Stomach (tissue), 9 donors: ENCODE data around the gene PGM5. TPM values are rescaled to one million over a fixed set of nuclear protein-coding genes. Genes with fewer than 3 reads are reported as not detected.

Experiments
- DNase-seq, 2 donors: peaks; one replicate each; pipeline versions ENCODE4 v3.0.0 to v3.0.0-alpha.2; 2013 to 2019
- H3K27ac ChIP-seq, 5 donors: fragments of 200-600 bp in 4 of 5; sonication (generic) in 4 of 5; one replicate each; pipeline ENCODE4 v1.5.1; 2013 to 2019; ENCODE audit warnings: mild to moderate bottlenecking in 1 of 5, moderate library complexity in 1 of 5
- H3K27me3 ChIP-seq, 3 donors: fragments of 200-600 bp; sonication (generic); one replicate each; pipeline ENCODE4 v1.5.1; 2017 to 2019; ENCODE audit warnings: mixed run types in 1 of 3
- H3K36me3 ChIP-seq, 4 donors: fragments of 200-600 bp; sonication (generic); 1 replicate in 3 of 4; 2 replicates in 1 of 4; pipeline ENCODE4 v1.5.1; 2016 to 2019
- H3K4me1 ChIP-seq, 4 donors: fragments of 200-600 bp; sonication (generic); one replicate each; pipeline ENCODE4 v1.5.1; 2016 to 2019
- H3K4me3 ChIP-seq, 4 donors: fragments of 200-600 bp; sonication (generic) in 3 of 4; one replicate each; pipeline ENCODE4 v1.5.1; 2016 to 2019; ENCODE audit warnings: mild to moderate bottlenecking in 1 of 4
- H3K9me3 ChIP-seq, 4 donors: fragments of 200-600 bp; sonication (generic); one replicate each; pipeline ENCODE4 v1.5.1; 2016 to 2019
- CTCF ChIP-seq, 7 experiments: fragments of 450-650 bp in 4 of 7; fragments of 200-600 bp in 3 of 7; sonication (generic) in 3 of 7; IDR thresholded peaks; one replicate each; pipeline ENCODE4 v1.5.1; 2016 to 2019; ENCODE audit warnings: antibody characterized with exemption in 7 of 7, control low read depth in 2 of 7, mild to moderate bottlenecking in 1 of 7
- EP300 ChIP-seq: sonication (generic); formaldehyde crosslinking; IDR thresholded peaks from one replicate; pipeline ENCODE4 v1.6.1; 2017; ENCODE audit warnings: antibody characterized with exemption
- POLR2A ChIP-seq, 4 donors: fragments of 450-650 bp; IDR thresholded peaks; one replicate each; pipeline ENCODE4 v1.6.1; 2016; ENCODE audit warnings: antibody characterized with exemption in 4 of 4, control low read depth in 2 of 4, mild to moderate bottlenecking in 1 of 4, moderate library complexity in 1 of 4
- POLR2AphosphoS5 ChIP-seq, 3 donors: sonication (generic); formaldehyde crosslinking; IDR thresholded peaks; one replicate each; pipeline ENCODE4 v1.6.1; 2016; ENCODE audit warnings: antibody characterized with exemption in 3 of 3
- WGBS, 5 donors: extraction: QIAGEN DNeasy Blood & Tissue Kit in 3 of 5; methylation state at CpG; one replicate each; pipeline versions ENCODE4 v1.1.5 to v1.1.7; 2013 to 2018; 5-methylcytosine and 5-hydroxymethylcytosine counted together
- intact Hi-C: fragments of 100-400 bp; cut with DNase I; formaldehyde crosslinking; loops from one replicate; pipeline ENCODE4 v1.15.1; 2023; ENCODE audit warnings: low total_unique reads
- polyA plus RNA-seq, 3 donors: library from polyadenylated mRNA; stranded (reverse); fragments of 200-250 nt; gene quantifications; one replicate each; pipeline ENCODE4 v1.2.3, GENCODE V29; 2013
- total RNA-seq, 5 donors: library from RNA; depleted of rRNA; stranded (reverse); fragments of >200 nt; gene quantifications; one replicate each; pipeline versions ENCODE4 v1.1.0 to v1.2.3, GENCODE V29; 2014 to 2016
- donor health status: healthy with polysubstance abuse.
- donor health status: Bipolar disorder and iron deficiency.
- donor health status: healthy.

PGM5 gene
- total and polyA plus RNA-seq, 8 donors: 10.6 to 145 (median 62.2) TPM

GRCh38 chr9:68446836-68447235, 90.4 kb downstream of the PGM5 start:
- intact Hi-C loops: loop anchor here (10.0 kb wide), 1 partner anchor 48 kb away; no protein-coding TSS in a partner anchor
- Histone ChIP-seq H3K4me1 (peaks cover 0 to 74% (median 19%) of the 10 kb centered on the region in 4 donors), H3K36me3 (no peaks in the 10 kb centered on the region), H3K27ac (peak overlapping the region in 3 of 5 donors; percentile 40 to 83 (median 65)), H3K27me3 (no peaks in the 10 kb centered on the region), H3K9me3 (peaks cover 0 to 6% (median 3%) of the 10 kb centered on the region in 4 donors), H3K4me3 (no peak overlapping the region)
- no peak for TF ChIP-seq POLR2A (IDR thresholded peaks at IDR 0.05)
- TF ChIP-seq POLR2AphosphoS5 (IDR thresholded peaks at IDR 0.05): peak; percentile 9 to 67 (median 42)
- TF ChIP-seq EP300: peak; percentile 34
- WGBS, 5 donors: 57 to 79% (median 61%) methylated on average over 7 of the region's 7 CpGs
- peak in 1 of 2 donors; percentile 83 for DNase-seq

- Histone ChIP-seq H3K27ac (peak overlapping the region in 4 of 5 donors; percentile 20 to 83 (median 52)), H3K4me1 (peaks cover 0 to 81% (median 19%) of the 10 kb centered on the region in 4 donors), H3K4me3 (no peak overlapping the region), H3K27me3 (no peaks in the 10 kb centered on the region), H3K9me3 (no peaks in the 10 kb centered on the region), H3K36me3 (no peaks in the 10 kb centered on the region)
- intact Hi-C loops: loop anchor here (10.0 kb wide), 1 partner anchor 47 kb away; no protein-coding TSS in a partner anchor
- WGBS, 5 donors: 54 to 73% (median 64%) methylated on average over 2 of the region's 2 CpGs
- no peak for DNase-seq
- TF ChIP-seq EP300: no peak
- TF ChIP-seq POLR2AphosphoS5 (IDR thresholded peaks at IDR 0.05): no peak
- TF ChIP-seq POLR2A (IDR thresholded peaks at IDR 0.05): no peak
- TF ChIP-seq CTCF (IDR thresholded peaks at IDR 0.05): no peak
Observed at GRCh38 chr9:68447611-68448010, 91.2 kb downstream of the PGM5 start.

- no peaks in the 10 kb centered on the region for H3K27me3 ChIP-seq
- 65 to 88% (median 78%) methylated on average over 13 of the region's 13 CpGs for WGBS, 5 donors
- intact Hi-C loops: no loop called here
- no peak overlapping the region for H3K4me3 ChIP-seq
- no peaks in the 10 kb centered on the region for H3K9me3 ChIP-seq
- peak overlapping the region in 4 of 5 donors; percentile 35 to 83 (median 66) for H3K27ac ChIP-seq
- H3K36me3 ChIP-seq: no peaks in the 10 kb centered on the region
- H3K4me1 ChIP-seq: peaks cover 0 to 59% (median 8%) of the 10 kb centered on the region in 4 donors
- no peak for DNase-seq
- TF ChIP-seq POLR2A (IDR thresholded peaks at IDR 0.05) (no peak), EP300 (peak; percentile 90), POLR2AphosphoS5 (IDR thresholded peaks at IDR 0.05) (peak in 2 of 3 donors; percentile 6 to 23)
Observed at GRCh38 chr9:68454579-68455334, 98.3 kb downstream of the PGM5 start.

GRCh38 chr9:68455451-68455850, 99.0 kb downstream of the PGM5 start:
- intact Hi-C loops: no loop called here
- no peaks in the 10 kb centered on the region for H3K36me3 ChIP-seq
- H3K27ac ChIP-seq: peak overlapping the region in 3 of 5 donors; percentile 62 to 83 (median 69)
- H3K4me1 ChIP-seq: peaks cover 0 to 56% (median 8%) of the 10 kb centered on the region in 4 donors
- no peaks in the 10 kb centered on the region for H3K9me3 ChIP-seq
- peak in 1 of 2 donors; percentile 23 for DNase-seq
- no peak for TF ChIP-seq POLR2A (IDR thresholded peaks at IDR 0.05)
- no peaks in the 10 kb centered on the region for H3K27me3 ChIP-seq
- no peak overlapping the region for H3K4me3 ChIP-seq
- 67 to 86% (median 69%) methylated on average over 2 of the region's 2 CpGs for WGBS, 5 donors

DNA sequence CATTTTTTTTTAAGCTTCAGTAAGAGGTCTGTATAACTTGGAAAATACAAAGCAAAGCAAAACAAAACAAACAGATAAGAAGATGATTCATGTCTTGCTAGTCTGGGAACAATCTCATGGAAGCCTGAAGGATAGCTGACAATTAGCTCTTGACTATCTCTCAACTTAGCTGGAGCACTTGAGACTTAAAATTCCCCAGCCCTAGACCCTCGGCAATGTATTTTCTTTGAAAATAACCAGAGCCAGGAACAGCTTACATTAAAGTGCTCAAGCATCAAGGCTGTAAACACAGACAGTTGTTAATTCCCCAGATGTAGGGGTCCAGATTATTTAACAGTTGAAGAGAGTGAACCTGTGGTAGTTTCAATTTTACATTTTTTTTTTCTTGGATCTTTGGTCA, 101.4 kb downstream of the PGM5 start:
- intact Hi-C loops: no loop called here
- no peaks in the 10 kb centered on the region for H3K36me3 ChIP-seq
- H3K4me1 ChIP-seq: peaks cover 0 to 51% (median 13%) of the 10 kb centered on the region in 4 donors
- 62 to 70% (median 70%) methylated on average over 1 of the region's 1 CpG for WGBS, 5 donors
- no peak overlapping the region for H3K4me3 ChIP-seq
- DNase-seq: no peak
- TF ChIP-seq EP300: no peak
- no peak for TF ChIP-seq POLR2AphosphoS5 (IDR thresholded peaks at IDR 0.05)
- no peak for TF ChIP-seq POLR2A (IDR thresholded peaks at IDR 0.05)
- TF ChIP-seq CTCF (IDR thresholded peaks at IDR 0.05): no peak
- H3K27ac ChIP-seq: peak overlapping the region in 4 of 5 donors; percentile 9 to 83 (median 25)
- no peaks in the 10 kb centered on the region for H3K27me3 ChIP-seq
- no peaks in the 10 kb centered on the region for H3K9me3 ChIP-seq
